ENCODE results near the gene MINDY1. TPM values are rescaled to one million over a fixed set of nuclear protein-coding genes. Genes with fewer than 3 reads are reported as not detected.

Gene MINDY1
- total RNA-seq, 1 experiment from 2014 or later = 6.8 TPM

GRCh38 chr1:151037032-151037431, 30.3 kb upstream of the MINDY1 start:
- WGBS (ENCODE audit: extremely low coverage, insufficient read length, low lambda C conversion rate) = no CpG with 5 or more reads among the region's 6 CpGs
- H3K4me1 Mint-ChIP-seq = peaks cover 17 to 21% of the 10 kb centered on the region in 2 experiments
- Histone ChIP-seq H3K27me3 (ENCODE audit: insufficient read depth, low read length) (no peaks in the 10 kb centered on the region), H2BK120ac (ENCODE audit: low read depth, low read length, poor library complexity, severe bottlenecking) (no peak overlapping the region), H3K56ac (ENCODE audit: insufficient read length, low read depth, low read length) (no peak overlapping the region), H4K8ac (replicated peaks; ENCODE audit: insufficient read length, low read depth, low read length) (no peak overlapping the region), H4K91ac (ENCODE audit: insufficient read length, low read depth, low read length) (no peak overlapping the region), H2BK15ac (ENCODE audit: low read depth, low read length) (no peak overlapping the region), H4K20me1 (ENCODE audit: control insufficient read depth, insufficient read depth, insufficient read length) (no peaks in the 10 kb centered on the region), H3K27ac (ENCODE audit: insufficient read length, low read depth, low read length) (no peak overlapping the region), H3K4me2 (ENCODE audit: insufficient read depth, insufficient read length, low read length) (no peak overlapping the region), H2BK12ac (ENCODE audit: insufficient read length, low read depth, low read length) (no peak overlapping the region), H2BK20ac (ENCODE audit: low read depth, low read length, poor library complexity, severe bottlenecking) (no peak overlapping the region), H3K23me2 (ENCODE audit: insufficient read length, low read depth, low read length, poor library complexity, severe bottlenecking) (no peaks in the 10 kb centered on the region), H3K9me3 (ENCODE audit: control insufficient read depth, low read depth, low read length) (no peaks in the 10 kb centered on the region), H2BK5ac (ENCODE audit: insufficient read length, low read length) (no peak overlapping the region), H3K79me1 (ENCODE audit: insufficient read depth, low read depth, low read length, poor library complexity, severe bottlenecking) (no peaks in the 10 kb centered on the region), H3K14ac (ENCODE audit: insufficient read depth, low read length) (no peak overlapping the region), H3K4me1 (ENCODE audit: insufficient read depth, low read length) (no peaks in the 10 kb centered on the region; the same call in 1 of the 2 replicates), H4K5ac (ENCODE audit: insufficient read length, low read depth, low read length) (no peak overlapping the region), H3K4ac (ENCODE audit: low read depth, low read length) (no peak overlapping the region), H3T11ph (ENCODE audit: low read length) (no peak overlapping the region), H3K23ac (ENCODE audit: insufficient read length, low read depth, low read length) (no peak overlapping the region), H3K79me2 (ENCODE audit: insufficient read depth, low read length) (no peaks in the 10 kb centered on the region), H3K9ac (ENCODE audit: extremely low read depth, insufficient read length, low read length) (no peak overlapping the region), H2AK5ac (ENCODE audit: insufficient read length, low read length) (no peak overlapping the region), H2AFZ (ENCODE audit: low read length) (no peak overlapping the region), H3K18ac (ENCODE audit: insufficient read length, low read depth, low read length) (no peak overlapping the region)
- DNase-seq = no peak
- no peak for TF ChIP-seq CTCF (conservative IDR thresholded peaks at IDR 0.05)
- H3K9me3 Mint-ChIP-seq = no peaks in the 10 kb centered on the region
- H3K27me3 Mint-ChIP-seq (ENCODE audit: low read depth) = no peaks in the 10 kb centered on the region; the same call in 1 of the 2 replicates
- peaks cover 10 to 22% (median 12%) of the 10 kb centered on the region in 3 experiments; a peak in 6 of 7 replicates for H3K36me3 Mint-ChIP-seq (ENCODE audit: insufficient read depth in 1 of 3, low read depth in 3 of 3)
- peak overlapping the region in 2 of 3 experiments; percentile 80 to 90; a peak in 1 of 7 replicates for H3K27ac Mint-ChIP-seq
- no peak overlapping the region for H3K4me3 Mint-ChIP-seq
